HFF-Myc (cell line): ENCODE measurements around the gene ARMC2.
"Not testable (repeated sequence)": the region's sequence is repeated elsewhere in the genome, so short reads cannot be mapped to it uniquely, and the experiment has no call there.

Source experiments
- DNase-seq: peaks from one replicate; pipeline ENCODE4 v3.0.0-alpha.2; 2011; ENCODE audit warnings: low read depth; ENCODE audit errors: extremely low read depth
- H3K4me3 ChIP-seq: replicated peaks from 2 replicates; pipeline ENCODE4 v1.5.1; 2011; ENCODE audit warnings: low read depth, mild to moderate bottlenecking, control low read depth, low read length
- TF ChIP-seq, protein P1 (sequence below): IDR thresholded peaks from 2 replicates; pipeline ENCODE4 v1.5.1; 2012; ENCODE audit warnings: mild to moderate bottlenecking, low read depth, low read length, control low read depth; ENCODE audit errors: missing control alignments

Gene ARMC2

DNA sequence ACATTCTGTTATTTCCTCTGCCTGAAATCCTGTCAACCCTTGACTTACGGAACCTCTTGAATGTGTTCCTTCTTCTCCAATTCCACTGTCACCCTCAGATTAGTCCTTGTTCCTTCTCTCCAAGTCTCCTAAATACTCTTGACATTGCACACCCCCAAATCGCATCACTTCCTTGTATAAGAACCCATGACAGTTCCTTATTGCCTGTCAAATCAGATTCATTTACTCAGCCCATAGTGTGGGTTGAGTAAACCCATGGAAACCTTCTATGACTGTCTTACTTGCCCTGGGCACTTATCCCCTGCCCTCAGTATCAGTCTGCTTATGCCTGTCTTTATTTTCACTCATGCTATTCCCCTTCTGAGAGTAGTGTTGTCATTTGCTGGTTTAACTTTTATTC, 40.5 kb downstream of the ARMC2 start:
- H3K4me3 ChIP-seq: no peak overlapping the region
- TF ChIP-seq, protein P1, sequence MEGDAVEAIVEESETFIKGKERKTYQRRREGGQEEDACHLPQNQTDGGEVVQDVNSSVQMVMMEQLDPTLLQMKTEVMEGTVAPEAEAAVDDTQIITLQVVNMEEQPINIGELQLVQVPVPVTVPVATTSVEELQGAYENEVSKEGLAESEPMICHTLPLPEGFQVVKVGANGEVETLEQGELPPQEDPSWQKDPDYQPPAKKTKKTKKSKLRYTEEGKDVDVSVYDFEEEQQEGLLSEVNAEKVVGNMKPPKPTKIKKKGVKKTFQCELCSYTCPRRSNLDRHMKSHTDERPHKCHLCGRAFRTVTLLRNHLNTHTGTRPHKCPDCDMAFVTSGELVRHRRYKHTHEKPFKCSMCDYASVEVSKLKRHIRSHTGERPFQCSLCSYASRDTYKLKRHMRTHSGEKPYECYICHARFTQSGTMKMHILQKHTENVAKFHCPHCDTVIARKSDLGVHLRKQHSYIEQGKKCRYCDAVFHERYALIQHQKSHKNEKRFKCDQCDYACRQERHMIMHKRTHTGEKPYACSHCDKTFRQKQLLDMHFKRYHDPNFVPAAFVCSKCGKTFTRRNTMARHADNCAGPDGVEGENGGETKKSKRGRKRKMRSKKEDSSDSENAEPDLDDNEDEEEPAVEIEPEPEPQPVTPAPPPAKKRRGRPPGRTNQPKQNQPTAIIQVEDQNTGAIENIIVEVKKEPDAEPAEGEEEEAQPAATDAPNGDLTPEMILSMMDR: no peak
- no peak for DNase-seq

DNA sequence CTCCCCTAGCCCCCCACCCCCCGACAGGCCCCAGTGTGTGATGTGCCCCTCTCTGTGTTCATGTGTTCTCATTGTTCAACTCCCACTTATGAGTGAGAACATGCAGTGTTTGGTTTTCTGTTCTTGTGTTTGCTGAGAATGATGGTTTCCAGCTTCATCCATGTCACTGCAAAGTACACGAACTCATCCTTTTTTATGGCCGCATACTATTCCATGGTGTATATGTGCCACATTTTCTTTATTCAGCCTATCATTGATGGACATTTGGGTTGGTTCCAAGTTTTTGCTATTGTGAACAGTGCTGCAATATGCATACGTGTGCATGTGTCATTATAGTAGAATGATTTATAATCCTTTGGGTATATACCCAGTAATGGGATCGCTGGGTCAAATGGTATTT, 42.7 kb downstream of the ARMC2 start:
- not testable (repeated sequence) for DNase-seq, H3K4me3 ChIP-seq

DNA sequence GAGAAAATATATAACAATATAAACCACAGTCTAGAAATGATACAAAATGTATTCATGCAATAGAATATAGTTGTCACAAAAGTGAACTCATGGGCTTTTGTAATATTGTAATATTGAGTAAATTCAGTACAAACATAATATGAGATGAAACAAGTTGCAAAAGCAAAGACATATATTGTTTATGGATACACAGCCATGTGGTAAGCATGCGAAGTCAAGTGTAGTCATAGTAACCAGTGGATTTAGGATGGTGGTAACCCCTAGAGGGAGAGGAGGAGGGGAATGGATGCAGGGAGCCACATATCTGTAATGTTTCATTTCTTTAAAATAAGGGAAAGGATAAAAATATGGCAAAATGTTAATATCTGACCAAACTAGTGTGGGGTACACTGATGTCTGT, 47.3 kb downstream of the ARMC2 start:
- TF ChIP-seq, protein P1: no peak
- peak; percentile 45 for DNase-seq
- no peak overlapping the region for H3K4me3 ChIP-seq

GRCh38 chr6:108896111-108896661, 48.0 kb downstream of the ARMC2 start:
- TF ChIP-seq, protein P1: no peak
- no peak overlapping the region for H3K4me3 ChIP-seq
- peak; percentile 59 for DNase-seq

DNA sequence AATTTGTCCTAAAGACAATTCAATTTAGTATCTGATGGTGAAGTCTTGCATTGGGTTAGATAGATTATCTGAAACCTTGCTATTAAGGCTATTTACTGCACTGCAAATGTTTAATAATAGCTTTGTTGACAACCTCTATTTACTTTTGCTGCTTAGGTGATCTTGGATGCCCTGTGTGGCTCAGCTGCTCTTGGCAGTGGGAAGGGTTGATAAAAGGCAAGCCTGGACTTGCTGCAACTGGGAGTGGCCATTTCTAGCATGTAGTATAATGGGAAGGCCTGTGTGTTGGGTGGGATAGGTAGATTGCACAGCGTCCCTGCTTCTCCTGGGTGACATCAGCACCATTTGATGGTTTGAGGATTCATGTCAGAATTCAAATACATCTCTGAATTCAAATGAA, 49.1 kb downstream of the ARMC2 start:
- DNase-seq: peak; percentile 48
- TF ChIP-seq, protein P1: no peak
- no peak overlapping the region for H3K4me3 ChIP-seq

GRCh38 chr6:108902382-108902792, 54.2 kb downstream of the ARMC2 start:
- TF ChIP-seq, protein P1: no peak
- H3K4me3 ChIP-seq: no peak overlapping the region
- DNase-seq: no peak

DNA sequence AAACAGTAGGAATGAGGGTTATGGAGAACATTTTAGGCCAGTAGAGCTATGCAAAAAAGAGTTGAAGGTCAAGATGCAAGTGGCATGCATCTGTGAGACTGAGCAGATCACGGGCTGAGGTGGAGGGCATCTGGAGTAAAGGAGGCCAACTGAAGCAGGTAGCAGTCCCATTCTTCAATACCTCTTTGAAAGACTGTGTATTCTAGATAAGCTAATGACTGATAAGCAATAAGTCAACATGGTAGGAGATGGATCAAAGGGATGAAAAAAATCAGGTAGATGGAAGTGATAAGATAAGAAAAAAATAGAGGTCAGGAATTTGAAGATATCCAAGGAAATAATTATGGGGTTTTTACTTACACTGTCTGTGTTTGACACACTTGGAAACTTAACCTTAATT, 55.6 kb downstream of the ARMC2 start:
- no peak overlapping the region for H3K4me3 ChIP-seq
- TF ChIP-seq, protein P1: no peak

More for the DNA sequence above, 55.6 kb downstream of the ARMC2 start:
- DNase-seq: no peak
